NAMALWA (cell line): ENCODE data around the gene MATR3.
A peak's percentile ranks its signal among the peaks of the same experiment; 100 is the strongest.
"Not testable (repeated sequence)": the region's sequence is repeated elsewhere in the genome, so short reads cannot be mapped to it uniquely, and the experiment has no call there.

Experiments
- DNase-seq: peaks from one replicate; pipeline ENCODE4 v3.0.0-alpha.2; 2015; ENCODE audit warnings: low spot score

MATR3 gene

DNA sequence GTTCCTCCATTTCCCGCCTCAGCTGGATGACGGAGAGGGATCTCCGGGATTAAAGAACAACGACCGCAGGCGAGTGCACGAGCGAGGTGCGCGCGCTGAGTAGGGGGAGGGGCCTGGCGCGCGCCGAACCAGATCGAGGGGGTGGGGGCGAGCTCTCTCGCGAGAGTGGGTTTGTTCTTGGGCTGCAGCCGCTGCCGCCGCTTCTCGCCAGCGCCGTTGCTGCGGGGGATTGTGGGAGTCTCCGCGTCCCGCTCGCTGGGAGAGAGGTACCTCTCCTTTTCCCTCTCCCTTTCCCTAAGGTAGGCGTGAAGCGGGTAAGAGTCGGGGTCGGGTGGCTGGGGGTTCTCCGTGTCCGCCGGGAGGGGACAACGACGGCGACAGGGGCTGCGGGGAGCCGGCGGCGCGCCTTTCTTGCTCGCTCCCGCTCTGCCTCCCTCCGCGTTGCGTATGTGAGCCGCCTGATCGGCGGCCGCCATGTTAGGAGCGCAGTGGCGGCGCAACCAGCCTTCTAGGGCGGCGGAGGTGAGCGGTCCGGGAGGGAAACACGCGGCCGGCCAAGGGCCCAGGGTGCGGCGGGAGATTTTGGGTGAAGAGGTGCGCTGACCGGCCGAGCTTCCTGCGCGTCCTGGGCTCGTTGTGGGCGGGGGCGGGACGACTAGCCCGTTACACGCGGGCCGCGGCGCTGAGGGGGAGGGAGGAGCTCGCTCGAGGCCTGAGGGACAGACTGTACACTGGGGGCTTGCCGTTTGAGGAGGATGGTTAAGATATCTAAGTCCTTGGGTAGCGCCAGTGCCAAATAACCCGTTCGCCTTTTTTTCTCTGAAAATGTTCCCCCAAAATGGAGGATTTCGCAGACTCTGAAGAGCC is at the start of gene MATR3:
Gene MATR3, plus strand, starts transcription at position 234 of the 867 bp plus-strand sequence. CDS start 13,676 bp downstream, outside the sequence.
- peak; percentile 92 for DNase-seq

- no peak for DNase-seq
These were observed 47.8 kb upstream of the MATR3 start for GRCh38 chr5:139245637-139246339.

- DNase-seq = no peak
These were observed 47.1 kb upstream of the MATR3 start for GRCh38 chr5:139246394-139246793.

GRCh38 chr5:139248826-139249453 is 44.6 kb upstream of the MATR3 start:
- DNase-seq = no peak

DNA sequence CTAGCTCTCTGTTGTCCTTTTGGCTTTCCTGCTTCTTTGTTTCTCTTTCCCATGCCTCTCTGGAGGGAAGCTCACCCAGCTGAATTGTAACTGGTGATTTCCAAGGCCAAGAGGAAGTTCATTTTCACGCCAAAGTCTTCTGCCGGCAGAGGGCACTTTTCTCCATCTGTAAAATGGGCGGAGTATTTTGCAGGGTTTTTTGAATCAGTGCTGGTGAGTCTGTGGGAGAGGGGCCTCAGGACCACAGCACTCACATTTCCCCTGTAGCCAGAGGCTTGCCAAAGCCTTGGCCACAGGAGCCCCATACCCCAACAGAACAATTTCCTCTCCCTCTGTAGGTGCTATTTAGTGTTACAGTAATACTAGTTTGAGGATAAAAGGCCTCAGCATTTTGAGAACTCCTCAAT is 42.3 kb upstream of the MATR3 start:
- DNase-seq = peak; percentile 81

DNA sequence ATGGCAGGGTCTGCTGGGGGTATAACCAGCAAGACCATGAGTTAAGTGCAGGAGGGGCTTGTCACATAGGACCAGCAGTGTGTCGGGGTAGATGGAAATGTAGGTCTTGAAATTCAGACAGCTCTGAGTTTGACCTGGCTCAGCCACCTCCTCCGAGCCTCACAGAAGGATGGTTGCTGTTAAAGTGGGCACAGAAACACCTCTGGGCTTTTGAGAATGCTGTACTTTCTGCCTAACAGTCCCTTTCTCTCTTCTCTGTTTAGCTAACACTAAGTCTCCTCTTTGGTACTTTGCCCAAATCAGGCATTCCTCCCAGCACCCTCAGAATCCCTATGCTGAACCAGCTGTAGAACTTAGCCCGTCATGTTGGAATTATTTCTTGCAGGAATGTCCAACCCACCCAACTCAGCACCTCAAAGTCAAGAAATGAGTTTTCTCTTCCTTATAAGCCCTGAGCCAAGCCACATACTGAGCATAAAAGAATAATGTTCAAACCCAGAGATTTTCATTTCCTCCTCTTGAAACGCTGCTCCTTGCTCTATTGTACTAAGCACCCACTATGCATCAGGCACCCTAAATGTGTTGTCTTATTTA is 41.7 kb upstream of the MATR3 start:
- DNase-seq = no peak

DNA sequence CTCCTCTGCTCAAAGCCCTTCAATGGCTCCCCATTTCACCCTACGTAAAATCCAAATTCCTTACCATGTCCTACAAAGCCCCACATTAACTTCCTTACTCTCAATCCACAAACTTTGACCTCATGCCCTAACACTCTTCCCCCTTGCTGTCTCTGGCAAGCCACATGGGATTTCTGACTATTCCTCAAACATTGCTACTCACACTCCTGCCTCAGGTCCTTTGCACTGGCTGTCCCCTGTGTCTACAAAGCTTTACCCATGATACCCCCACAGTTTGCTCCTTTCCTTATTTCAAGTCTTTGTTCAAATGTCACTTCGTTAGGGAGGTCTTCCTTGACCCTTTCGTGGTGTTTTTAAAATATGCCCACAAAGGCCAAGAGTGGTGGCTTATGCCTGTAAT is 40.4 kb upstream of the MATR3 start:
- no peak for DNase-seq

GRCh38 chr5:139256820-139257219 is 36.7 kb upstream of the MATR3 start:
- no peak for DNase-seq

GRCh38 chr5:139262059-139262741 is 31.3 kb upstream of the MATR3 start:
- DNase-seq = no peak

GRCh38 chr5:139262742-139263445 is 30.6 kb upstream of the MATR3 start:
- peak; percentile 85 for DNase-seq

GRCh38 chr5:139263536-139263935 is 30.0 kb upstream of the MATR3 start:
- no peak for DNase-seq

GRCh38 chr5:139263946-139264345 is 29.6 kb upstream of the MATR3 start:
- DNase-seq = no peak

- no peak for DNase-seq
These were observed 28.5 kb upstream of the MATR3 start for GRCh38 chr5:139265001-139265400.

- no peak for DNase-seq
These were observed 27.3 kb upstream of the MATR3 start for GRCh38 chr5:139266236-139266635.

DNA sequence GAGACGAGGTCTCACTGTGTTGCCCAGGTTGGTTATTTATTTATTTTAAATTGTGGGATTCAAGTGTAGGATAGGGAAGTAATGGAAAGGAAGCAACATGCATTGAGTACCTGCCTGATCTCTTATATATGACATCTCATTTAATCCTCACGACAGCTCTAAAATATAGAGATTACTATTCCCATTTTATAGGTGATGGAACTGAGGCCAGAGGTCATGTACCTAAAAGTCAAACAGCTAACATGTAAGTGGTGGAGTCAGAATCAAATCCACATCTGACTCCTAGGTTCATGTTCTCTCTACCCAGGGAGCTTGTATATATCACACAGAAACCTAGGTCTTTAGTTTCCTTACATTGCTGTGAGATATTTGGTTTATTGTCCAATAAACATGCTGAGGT is 26.1 kb upstream of the MATR3 start:
- no peak for DNase-seq

- no peak for DNase-seq
These were observed 25.0 kb upstream of the MATR3 start for GRCh38 chr5:139268364-139269202.

GRCh38 chr5:139270718-139271117 is 22.8 kb upstream of the MATR3 start:
- not testable (repeated sequence) for DNase-seq

DNA sequence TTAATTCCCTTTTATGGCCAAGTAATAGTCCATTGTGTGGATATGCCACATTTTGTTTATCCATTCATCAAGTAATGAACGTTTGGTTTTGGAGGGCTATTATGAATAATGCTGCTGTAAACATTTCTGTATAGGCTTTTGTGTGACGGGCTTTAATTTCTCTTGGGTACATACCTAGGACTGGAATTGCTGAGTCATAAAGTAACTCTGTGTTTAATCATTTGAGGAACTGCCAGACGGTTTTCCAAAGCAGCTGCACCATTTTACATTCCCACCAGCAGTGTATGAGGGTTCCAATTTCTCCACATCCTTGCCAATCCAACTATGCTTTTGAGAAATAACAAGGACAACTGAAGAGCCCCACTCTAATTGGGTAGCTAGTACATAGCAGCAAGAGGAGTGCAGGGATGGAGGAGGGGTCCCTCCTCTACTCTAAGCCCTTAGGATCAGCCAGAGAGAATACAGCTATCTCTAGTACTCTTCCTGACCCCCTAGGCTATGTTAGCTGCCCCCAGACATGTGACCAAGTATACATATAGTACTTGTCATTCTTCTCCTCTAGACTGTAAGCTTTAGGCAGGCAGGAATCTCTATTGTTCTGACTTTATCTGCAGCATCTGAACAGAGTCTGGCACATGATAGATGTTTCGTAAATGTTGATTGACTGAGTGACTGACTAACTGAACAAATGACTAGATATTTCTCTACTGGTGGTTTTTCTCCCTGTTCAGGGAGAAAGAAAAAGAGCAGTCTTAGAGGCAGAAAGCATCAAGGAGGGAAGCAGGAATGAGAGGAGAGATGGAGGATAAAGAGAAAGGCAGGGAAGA is 22.1 kb upstream of the MATR3 start:
- DNase-seq = no peak
